ENCODE data around the gene SCAMP1. TPM values are rescaled to one million over a fixed set of nuclear protein-coding genes. Genes with fewer than 3 reads are reported as not detected.

The SCAMP1 gene
- total RNA-seq, 4 donors from 2014 or later, result 28.3 to 33.1 (median 30.9) TPM

GRCh38 chr5:78326930-78327329, 33.5 kb upstream of the SCAMP1 start:
- no peak for DNase-seq (ENCODE audit: low spot score in 2 of 2)
- 93 to 94% methylated on average over 3 of the region's 3 CpGs for WGBS, 2 donors
- no peak overlapping the region for H3K4me3 ChIP-seq (ENCODE audit: low read depth, poor library complexity, severe bottlenecking)
- TF ChIP-seq, protein P1, sequence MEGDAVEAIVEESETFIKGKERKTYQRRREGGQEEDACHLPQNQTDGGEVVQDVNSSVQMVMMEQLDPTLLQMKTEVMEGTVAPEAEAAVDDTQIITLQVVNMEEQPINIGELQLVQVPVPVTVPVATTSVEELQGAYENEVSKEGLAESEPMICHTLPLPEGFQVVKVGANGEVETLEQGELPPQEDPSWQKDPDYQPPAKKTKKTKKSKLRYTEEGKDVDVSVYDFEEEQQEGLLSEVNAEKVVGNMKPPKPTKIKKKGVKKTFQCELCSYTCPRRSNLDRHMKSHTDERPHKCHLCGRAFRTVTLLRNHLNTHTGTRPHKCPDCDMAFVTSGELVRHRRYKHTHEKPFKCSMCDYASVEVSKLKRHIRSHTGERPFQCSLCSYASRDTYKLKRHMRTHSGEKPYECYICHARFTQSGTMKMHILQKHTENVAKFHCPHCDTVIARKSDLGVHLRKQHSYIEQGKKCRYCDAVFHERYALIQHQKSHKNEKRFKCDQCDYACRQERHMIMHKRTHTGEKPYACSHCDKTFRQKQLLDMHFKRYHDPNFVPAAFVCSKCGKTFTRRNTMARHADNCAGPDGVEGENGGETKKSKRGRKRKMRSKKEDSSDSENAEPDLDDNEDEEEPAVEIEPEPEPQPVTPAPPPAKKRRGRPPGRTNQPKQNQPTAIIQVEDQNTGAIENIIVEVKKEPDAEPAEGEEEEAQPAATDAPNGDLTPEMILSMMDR (IDR thresholded peaks at IDR 0.05), result no peak
- intact Hi-C loops (cut with DNase I; ENCODE audit: low total_unique reads), result no loop called here

GRCh38 chr5:78327761-78328510, 32.5 kb upstream of the SCAMP1 start:
- no peak overlapping the region for H3K4me3 ChIP-seq (ENCODE audit: low read depth, poor library complexity, severe bottlenecking)
- 62 to 72% methylated on average over 6 of the region's 6 CpGs for WGBS, 2 donors
- intact Hi-C loops (cut with DNase I; ENCODE audit: low total_unique reads), result no loop called here
- TF ChIP-seq POLR2A (IDR thresholded peaks at IDR 0.05), result no peak
- TF ChIP-seq, protein P1 (IDR thresholded peaks at IDR 0.05), result no peak
- no peak for DNase-seq (ENCODE audit: low spot score in 2 of 2)

GRCh38 chr5:78328585-78329173, 31.7 kb upstream of the SCAMP1 start:
- 78 to 90% methylated on average over 5 of the region's 5 CpGs for WGBS, 2 donors
- intact Hi-C loops (cut with DNase I; ENCODE audit: low total_unique reads), result no loop called here
- TF ChIP-seq, protein P1 (IDR thresholded peaks at IDR 0.05), result no peak
- no peak for TF ChIP-seq POLR2A (IDR thresholded peaks at IDR 0.05)

GRCh38 chr5:78331523-78332080, 28.8 kb upstream of the SCAMP1 start:
- intact Hi-C loops (cut with DNase I; ENCODE audit: low total_unique reads), result no loop called here

More at GRCh38 chr5:78328585-78329173, 31.7 kb upstream of the SCAMP1 start:
- no peak overlapping the region for H3K4me3 ChIP-seq (ENCODE audit: low read depth, poor library complexity, severe bottlenecking)
- no peak for DNase-seq (ENCODE audit: low spot score in 2 of 2)

GRCh38 chr5:78334811-78335210, 25.6 kb upstream of the SCAMP1 start:
- 41 to 52% methylated on average over 3 of the region's 3 CpGs for WGBS, 2 donors
- no peak for TF ChIP-seq POLR2A (IDR thresholded peaks at IDR 0.05)
- TF ChIP-seq, protein P1 (IDR thresholded peaks at IDR 0.05), result no peak
- intact Hi-C loops (cut with DNase I; ENCODE audit: low total_unique reads), result no loop called here
- DNase-seq (ENCODE audit: low spot score in 2 of 2), result no peak
- H3K4me3 ChIP-seq (ENCODE audit: low read depth, poor library complexity, severe bottlenecking), result no peak overlapping the region

More at GRCh38 chr5:78331523-78332080, 28.8 kb upstream of the SCAMP1 start:
- DNase-seq (ENCODE audit: low spot score in 2 of 2), result no peak
- TF ChIP-seq POLR2A (IDR thresholded peaks at IDR 0.05), result no peak
- TF ChIP-seq, protein P1 (IDR thresholded peaks at IDR 0.05), result no peak
- H3K4me3 ChIP-seq (ENCODE audit: low read depth, poor library complexity, severe bottlenecking), result no peak overlapping the region

Data from lower leg skin (tissue), 4 donors.